ENCODE measurements around the gene PIBF1. TPM values are rescaled to one million over a fixed set of nuclear protein-coding genes. Genes with fewer than 3 reads are reported as not detected.

The PIBF1 gene
- total RNA-seq, 1 donor from 2014 or later = 28.3 TPM

- Histone ChIP-seq H3K27ac (no peak overlapping the region), H3K36me3 (peaks cover 78% of the 10 kb centered on the region), H3K4me1 (no peaks in the 10 kb centered on the region), H3K4me3 (no peak overlapping the region), H3K27me3 (ENCODE audit: low read depth) (no peaks in the 10 kb centered on the region), H3K9me3 (no peaks in the 10 kb centered on the region)
- TF ChIP-seq CTCF (IDR thresholded peaks at IDR 0.05) = no peak
- intact Hi-C loops (cut with DNase I) = no loop called here
- ATAC-seq (no peak), DNase-seq (no peak)
These were observed 30.7 kb upstream of the PIBF1 start for GRCh38 chr13:72751220-72751619.

DNA sequence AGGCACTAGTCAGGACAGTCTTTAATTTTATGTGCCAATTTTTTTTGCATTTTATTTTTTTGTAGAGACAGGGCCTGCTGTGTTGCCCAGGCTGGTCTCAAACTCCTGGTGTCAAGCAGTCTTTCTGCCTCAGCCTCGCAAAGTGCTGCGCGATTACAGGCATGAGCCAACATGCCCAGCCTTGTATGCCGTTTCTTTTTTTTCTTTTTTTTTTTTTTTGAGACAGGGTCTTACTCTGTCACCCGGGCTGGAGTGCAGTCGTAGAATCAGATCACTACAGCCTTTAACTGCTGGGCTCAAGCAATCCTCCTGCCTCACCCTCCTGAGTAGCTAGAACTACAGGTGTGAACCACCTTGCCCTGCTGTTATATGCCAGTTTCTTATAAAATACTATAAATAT lies 27.8 kb upstream of the PIBF1 start:
- no peak for TF ChIP-seq CTCF (IDR thresholded peaks at IDR 0.05)
- H3K36me3 ChIP-seq = peaks cover 81% of the 10 kb centered on the region
- H3K27me3 ChIP-seq (ENCODE audit: low read depth) = no peaks in the 10 kb centered on the region
- H3K27ac ChIP-seq = no peak overlapping the region
- intact Hi-C loops (cut with DNase I) = no loop called here
- DNase-seq (no peak), ATAC-seq (no peak)
- H3K4me3 ChIP-seq = no peak overlapping the region
- H3K9me3 ChIP-seq = no peaks in the 10 kb centered on the region
- no peaks in the 10 kb centered on the region for H3K4me1 ChIP-seq

DNA sequence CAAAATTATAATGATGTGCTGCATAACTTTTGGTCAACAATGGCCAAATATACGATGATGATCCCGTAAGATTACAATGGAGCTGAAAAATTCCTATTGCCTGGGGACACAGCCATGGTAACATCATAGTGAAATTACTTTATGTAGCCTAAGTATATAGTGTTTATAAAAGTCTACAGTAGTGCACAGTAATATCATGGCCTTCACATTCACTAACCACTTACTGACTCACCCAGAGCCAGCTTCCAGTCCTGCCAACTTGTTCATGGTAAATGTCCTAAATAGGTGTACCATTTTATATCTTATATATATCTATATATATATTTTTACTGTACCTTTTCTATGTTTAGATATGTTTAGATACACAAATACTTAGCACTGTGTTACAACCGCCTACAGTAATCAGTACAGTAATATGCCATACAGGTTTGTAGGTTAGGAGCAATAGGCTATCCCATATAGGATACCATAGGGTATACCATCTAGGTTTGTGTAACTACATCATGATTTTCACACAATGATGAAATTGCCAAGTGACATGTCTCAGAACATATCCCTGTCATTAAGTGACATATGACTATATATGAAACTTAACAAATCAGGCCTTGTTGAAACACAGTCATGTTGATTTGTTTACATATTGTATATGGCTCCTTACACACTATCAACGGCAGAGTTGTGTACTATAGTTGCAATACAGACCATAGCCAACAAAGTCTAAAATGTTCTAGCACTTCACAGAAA lies 24.0 kb upstream of the PIBF1 start:
- H3K36me3 ChIP-seq = peaks cover 94% of the 10 kb centered on the region
- H3K4me1 ChIP-seq = no peaks in the 10 kb centered on the region
- TF ChIP-seq CTCF (IDR thresholded peaks at IDR 0.05) = no peak
- no peak for ATAC-seq
- H3K9me3 ChIP-seq = no peaks in the 10 kb centered on the region
- intact Hi-C loops (cut with DNase I) = no loop called here
- H3K27ac ChIP-seq = no peak overlapping the region
- H3K27me3 ChIP-seq (ENCODE audit: low read depth) = no peaks in the 10 kb centered on the region
- no peak for DNase-seq
- H3K4me3 ChIP-seq = no peak overlapping the region

DNA sequence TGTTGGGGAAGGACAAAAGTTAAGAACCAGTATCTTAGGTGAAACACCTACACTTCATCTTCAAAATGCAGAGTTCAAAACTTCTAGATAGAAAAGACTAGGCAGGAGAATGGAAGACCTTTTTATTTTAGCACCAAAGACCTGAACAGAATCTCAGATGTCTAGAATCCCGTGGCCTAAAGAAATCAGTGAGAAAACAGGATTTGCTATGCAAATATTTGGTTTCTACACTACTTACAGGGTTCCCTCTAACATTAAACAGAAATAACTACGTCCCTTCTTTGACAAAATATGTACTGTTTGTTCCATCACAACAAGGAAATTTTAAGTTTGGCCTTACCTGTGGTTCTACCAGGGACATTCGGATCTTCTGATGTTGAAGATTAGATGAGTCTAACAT lies 21.7 kb upstream of the PIBF1 start:
- intact Hi-C loops (cut with DNase I) = no loop called here
- Histone ChIP-seq H3K4me1 (no peaks in the 10 kb centered on the region), H3K27ac (no peak overlapping the region), H3K27me3 (ENCODE audit: low read depth) (no peaks in the 10 kb centered on the region), H3K4me3 (no peak overlapping the region), H3K36me3 (peaks cover 100% of the 10 kb centered on the region), H3K9me3 (no peaks in the 10 kb centered on the region)
- DNase-seq = no peak
- ATAC-seq = no peak
- TF ChIP-seq CTCF (IDR thresholded peaks at IDR 0.05) = no peak

DNA sequence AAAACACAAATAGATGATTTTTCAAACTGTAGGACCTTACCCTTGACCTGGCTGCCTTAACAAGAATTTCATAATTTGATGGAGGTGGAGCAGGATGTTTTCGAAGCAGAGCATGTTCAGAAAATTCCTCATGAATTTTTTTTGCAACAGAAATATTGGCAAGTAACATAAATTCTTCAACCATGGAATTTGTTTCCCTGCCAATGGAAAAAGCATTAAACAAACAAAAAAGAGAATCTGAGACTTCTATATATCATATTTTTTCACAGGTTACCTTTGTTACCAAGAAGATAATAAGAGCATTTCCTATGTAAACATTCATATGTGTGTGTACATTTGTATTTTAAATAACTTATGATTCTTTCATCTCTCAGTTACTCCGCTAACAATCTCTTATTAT lies 18.5 kb upstream of the PIBF1 start:
- H3K4me1 ChIP-seq = no peaks in the 10 kb centered on the region
- DNase-seq = no peak
- H3K27me3 ChIP-seq (ENCODE audit: low read depth) = no peaks in the 10 kb centered on the region
- H3K36me3 ChIP-seq = peaks cover 100% of the 10 kb centered on the region
- no peaks in the 10 kb centered on the region for H3K9me3 ChIP-seq
- H3K4me3 ChIP-seq = no peak overlapping the region
- intact Hi-C loops (cut with DNase I) = no loop called here
- TF ChIP-seq CTCF (IDR thresholded peaks at IDR 0.05) = no peak
- H3K27ac ChIP-seq = no peak overlapping the region
- no peak for ATAC-seq
